Measurements from ENCODE around the gene DPH5.

DNA sequence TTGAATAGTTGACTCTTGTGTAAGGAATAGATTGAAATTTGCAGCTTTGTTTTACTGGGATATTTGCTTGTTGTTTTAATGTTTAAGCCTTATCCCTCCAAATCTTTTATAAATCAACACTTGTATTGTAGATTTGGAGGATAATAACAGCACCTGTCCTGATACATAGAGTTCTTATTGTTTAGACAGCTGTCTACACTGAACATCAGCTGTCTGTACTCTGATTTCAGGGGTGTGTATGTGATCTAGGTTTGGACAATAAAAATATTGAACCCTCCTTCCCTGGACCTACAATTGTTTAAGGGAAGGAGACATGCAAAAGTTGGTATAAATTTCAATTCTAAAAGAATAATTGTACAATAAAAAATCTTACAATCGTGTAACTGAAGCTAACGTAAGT lies 48.3 kb upstream of the DPH5 start:
- no peak for TF ChIP-seq POLR2A (IDR thresholded peaks at IDR 0.05)
- TF ChIP-seq, protein P1, sequence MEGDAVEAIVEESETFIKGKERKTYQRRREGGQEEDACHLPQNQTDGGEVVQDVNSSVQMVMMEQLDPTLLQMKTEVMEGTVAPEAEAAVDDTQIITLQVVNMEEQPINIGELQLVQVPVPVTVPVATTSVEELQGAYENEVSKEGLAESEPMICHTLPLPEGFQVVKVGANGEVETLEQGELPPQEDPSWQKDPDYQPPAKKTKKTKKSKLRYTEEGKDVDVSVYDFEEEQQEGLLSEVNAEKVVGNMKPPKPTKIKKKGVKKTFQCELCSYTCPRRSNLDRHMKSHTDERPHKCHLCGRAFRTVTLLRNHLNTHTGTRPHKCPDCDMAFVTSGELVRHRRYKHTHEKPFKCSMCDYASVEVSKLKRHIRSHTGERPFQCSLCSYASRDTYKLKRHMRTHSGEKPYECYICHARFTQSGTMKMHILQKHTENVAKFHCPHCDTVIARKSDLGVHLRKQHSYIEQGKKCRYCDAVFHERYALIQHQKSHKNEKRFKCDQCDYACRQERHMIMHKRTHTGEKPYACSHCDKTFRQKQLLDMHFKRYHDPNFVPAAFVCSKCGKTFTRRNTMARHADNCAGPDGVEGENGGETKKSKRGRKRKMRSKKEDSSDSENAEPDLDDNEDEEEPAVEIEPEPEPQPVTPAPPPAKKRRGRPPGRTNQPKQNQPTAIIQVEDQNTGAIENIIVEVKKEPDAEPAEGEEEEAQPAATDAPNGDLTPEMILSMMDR (IDR thresholded peaks at IDR 0.05), result no peak
